OCI-LY7 (cell line): ENCODE results near the gene NEK2. TPM values are rescaled to one million over a fixed set of nuclear protein-coding genes. Genes with fewer than 3 reads are reported as not detected.

ENCODE experiments used
- BruUV-seq: library from RNA; stranded (reverse); fragments of 400-500 nt; replicated peaks from 2 replicates; lab custom pipeline; 2021; lab: Mats Ljungman, UMichigan
- CTCF ChIA-PET: fragments of 300-600 bp; sonication (Branson Sonifier 250); formaldehyde crosslinking; loops from one replicate; lab custom pipeline; 2022; ENCODE audit warnings: antibody characterized with exemption; ENCODE audit not compliant: unreplicated experiment; lab: Charles Lee
- POLR2A ChIA-PET: fragments of 300-600 bp; sonication (Branson Sonifier 250); formaldehyde crosslinking; loops from one replicate; lab custom pipeline; 2022; ENCODE audit warnings: antibody characterized with exemption; lab: Charles Lee
- DNase-seq: peaks from one replicate; pipeline ENCODE4 v3.0.0-alpha.2; 2015; ENCODE audit warnings: low spot score
- H2AFZ ChIP-seq: fragments of 200-600 bp; sonication (generic), shearing (Covaris generic); 2 replicates; pipeline ENCODE4 v1.6.1; 2014; ENCODE audit warnings: mild to moderate bottlenecking, antibody characterized with exemption, low read length, moderate library complexity
- H3K27ac ChIP-seq: fragments of 200-600 bp; sonication (generic); 2 replicates; pipeline ENCODE4 v1.5.1; 2014; ENCODE audit warnings: mixed run types, low read depth, mild to moderate bottlenecking, moderate library complexity, low read length, inconsistent platforms; ENCODE audit not compliant: poor library complexity, severe bottlenecking
- H3K36me3 ChIP-seq: fragments of 200-600 bp; sonication (generic); 2 replicates; pipeline ENCODE4 v1.6.1; 2014; ENCODE audit warnings: mild to moderate bottlenecking, antibody characterized with exemption, low read length, moderate library complexity, mixed read lengths; ENCODE audit not compliant: insufficient read depth
- H3K4me1 ChIP-seq: fragments of 200-600 bp; sonication (generic); 2 replicates; pipeline ENCODE4 v1.5.1; 2014; ENCODE audit warnings: mild to moderate bottlenecking, low read length; ENCODE audit not compliant: insufficient read depth, poor library complexity, severe bottlenecking
- H3K4me2 ChIP-seq: fragments of 200-600 bp; sonication (generic); 2 replicates; pipeline ENCODE4 v1.6.1; 2014; ENCODE audit warnings: mild to moderate bottlenecking, low read length
- H3K4me3 ChIP-seq: fragments of 200-600 bp; sonication (generic); 2 replicates; pipeline ENCODE4 v1.5.1; 2014; ENCODE audit warnings: mild to moderate bottlenecking, low read depth, low read length; ENCODE audit not compliant: poor library complexity, severe bottlenecking
- H3K79me2 ChIP-seq: fragments of 200-600 bp; sonication (generic); 2 replicates; pipeline ENCODE4 v1.6.1; 2016; ENCODE audit warnings: low read depth, mild to moderate bottlenecking, low read length, moderate library complexity, mixed read lengths; ENCODE audit not compliant: insufficient read depth
- H3K9me2 ChIP-seq: fragments of 200-600 bp; sonication (generic); 2 replicates; pipeline ENCODE4 v1.6.1; 2016; ENCODE audit warnings: mild to moderate bottlenecking, low read length, mixed read lengths; ENCODE audit not compliant: insufficient read depth
- H3K9me3 ChIP-seq: fragments of 200-600 bp; sonication (generic); 2 replicates; pipeline ENCODE4 v1.6.1; 2014; ENCODE audit warnings: mild to moderate bottlenecking, mixed run types, low read length, mixed read lengths
- H4K20me1 ChIP-seq: fragments of 200-600 bp; sonication (generic); 2 replicates; pipeline ENCODE4 v1.6.1; 2014; ENCODE audit warnings: mild to moderate bottlenecking, antibody characterized with exemption, low read length, moderate library complexity, mixed read lengths; ENCODE audit not compliant: insufficient read depth
- CTCF ChIP-seq: fragments of 200-600 bp; sonication (generic); conservative IDR thresholded peaks from 2 replicates; pipeline ENCODE4 v1.5.1; 2014; ENCODE audit warnings: mild to moderate bottlenecking, antibody characterized with exemption, low read length, moderate library complexity, mixed read lengths
- EZH2phosphoT487 ChIP-seq: fragments of 200-600 bp; sonication (generic); IDR thresholded peaks from 2 replicates; pipeline ENCODE4 v1.6.1; 2018; ENCODE audit warnings: low read depth, borderline replicate concordance, mild to moderate bottlenecking, mixed run types, antibody characterized with exemption, low read length, moderate library complexity, mixed read lengths
- intact Hi-C: fragments of 100-400 bp; cut with micrococcal nuclease; formaldehyde crosslinking; loops from one replicate; pipeline ENCODE4 v1.10.0; 2022; ENCODE audit not compliant: unreplicated experiment
- total RNA-seq, 2 experiments: library from RNA; depleted of rRNA in 1 of 2; stranded (reverse); fragments of >200 nt in 1 of 2; shearing (Covaris generic) in 1 of 2; gene quantifications; 2 replicates each; pipeline ENCODE4 v1.2.3, GENCODE V29; 2014 to 2022

NEK2 gene
- total RNA-seq, 2 experiments from 2014 or later = 55.9 to 69.0 TPM

- Histone ChIP-seq H4K20me1 (no peaks in the 10 kb centered on the region), H3K9me2 (no peaks in the 10 kb centered on the region), H3K4me3 (no peak overlapping the region), H3K79me2 (no peaks in the 10 kb centered on the region), H3K36me3 (no peaks in the 10 kb centered on the region), H3K4me2 (no peak overlapping the region), H3K27ac (no peak overlapping the region), H2AFZ (no peak overlapping the region), H3K9me3 (no peaks in the 10 kb centered on the region), H3K4me1 (no peaks in the 10 kb centered on the region)
- TF ChIP-seq CTCF (no peak), EZH2phosphoT487 (no peak)
- BruUV-seq = no TSS peak
- no peak for DNase-seq
- intact Hi-C loops = loop anchor here (10.0 kb wide), 2 partner anchors 1068 to 1248 kb away; no protein-coding TSS in a partner anchor
- CTCF ChIA-PET = no interaction called here
- POLR2A ChIA-PET = interaction anchor here (0.6 to 0.9 kb wide), 3 partner anchors 14 to 758 kb away, joined by 3 to 4 read pairs (median 3); no protein-coding TSS in a partner anchor
Observed at GRCh38 chr1:211653293-211653692, 22.1 kb downstream of the NEK2 start.

GRCh38 chr1:211652371-211652770 lies 23.1 kb downstream of the NEK2 start:
- no peaks in the 10 kb centered on the region for H4K20me1 ChIP-seq
- ChIA-PET POLR2A (interaction anchor here (0.6 kb wide), 1 partner anchor 759 kb away, joined by 3 read pairs; no protein-coding TSS in a partner anchor), CTCF (no interaction called here)
- intact Hi-C loops = loop anchor here (10.0 kb wide), 2 partner anchors 1068 to 1248 kb away; no protein-coding TSS in a partner anchor
- TF ChIP-seq CTCF (no peak), EZH2phosphoT487 (no peak)
- no peak overlapping the region for H3K4me2 ChIP-seq
- no peak overlapping the region for H3K27ac ChIP-seq
- H3K9me2 ChIP-seq = no peaks in the 10 kb centered on the region
- no peaks in the 10 kb centered on the region for H3K79me2 ChIP-seq
- BruUV-seq = no TSS peak
- H3K36me3 ChIP-seq = no peaks in the 10 kb centered on the region
- DNase-seq = no peak
- H3K9me3 ChIP-seq = no peaks in the 10 kb centered on the region
- no peaks in the 10 kb centered on the region for H3K4me1 ChIP-seq
- H2AFZ ChIP-seq = no peak overlapping the region
- H3K4me3 ChIP-seq = no peak overlapping the region

- Histone ChIP-seq H3K4me1 (no peaks in the 10 kb centered on the region), H3K9me2 (no peaks in the 10 kb centered on the region), H3K4me2 (no peak overlapping the region), H3K9me3 (no peaks in the 10 kb centered on the region), H3K27ac (no peak overlapping the region), H2AFZ (no peak overlapping the region), H3K4me3 (no peak overlapping the region), H3K79me2 (no peaks in the 10 kb centered on the region), H4K20me1 (no peaks in the 10 kb centered on the region), H3K36me3 (no peaks in the 10 kb centered on the region)
- ChIA-PET CTCF (interaction anchor here (0.8 kb wide), 1 partner anchor 134 kb away, joined by 3 read pairs; no protein-coding TSS in a partner anchor), POLR2A (no interaction called here)
- BruUV-seq = no TSS peak
- intact Hi-C loops = loop anchor here (10.0 kb wide), 2 partner anchors 1066 to 1246 kb away; no protein-coding TSS in a partner anchor
- TF ChIP-seq EZH2phosphoT487 (no peak), CTCF (no peak)
- no peak for DNase-seq
Observed at GRCh38 chr1:211650904-211651303, 24.5 kb downstream of the NEK2 start.
